H4 (cell line): Measurements from ENCODE around the gene NCOR1. TPM values are rescaled to one million over a fixed set of nuclear protein-coding genes. Genes with fewer than 3 reads are reported as not detected.
"Not testable (repeated sequence)": the region's sequence is repeated elsewhere in the genome, so short reads cannot be mapped to it uniquely, and the experiment has no call there.

Experiments used
- DNase-seq: peaks from one replicate; pipeline ENCODE4 v3.0.0-alpha.2; 2015; ENCODE audit warnings: low spot score
- total RNA-seq: library from RNA; depleted of rRNA; stranded (reverse); fragments of >200 nt; shearing (Covaris generic); gene quantifications from 2 replicates; pipeline ENCODE4 v1.2.3, GENCODE V29; 2014; rRNA removed

NCOR1 gene
- 30.2 and 35.7 TPM in 2 replicates for total RNA-seq

GRCh38 chr17:16215273-16215964 is at the start of gene NCOR1:
Gene NCOR1, minus strand, starts transcription at chr17:16215534. Its CDS starts 20,965 bp downstream, at chr17:16194569.
- DNase-seq: peak; percentile 82

- DNase-seq: no peak
Measured at GRCh38 chr17:16262201-16262600, 46.9 kb upstream of the NCOR1 start.

GRCh38 chr17:16261049-16261448 is 45.7 kb upstream of the NCOR1 start:
- no peak for DNase-seq

- no peak for DNase-seq
Measured at GRCh38 chr17:16259926-16260325, 44.6 kb upstream of the NCOR1 start.

GRCh38 chr17:16258901-16259300 is 43.6 kb upstream of the NCOR1 start:
- DNase-seq: no peak

GRCh38 chr17:16255481-16255921 is 40.2 kb upstream of the NCOR1 start:
- no peak for DNase-seq

GRCh38 chr17:16254773-16255400 is 39.6 kb upstream of the NCOR1 start:
- DNase-seq: no peak

- DNase-seq: no peak
Measured at GRCh38 chr17:16251556-16251955, 36.2 kb upstream of the NCOR1 start.

GRCh38 chr17:16251043-16251442 is 35.7 kb upstream of the NCOR1 start:
- DNase-seq: no peak

- DNase-seq: no peak
Measured at GRCh38 chr17:16250635-16251034, 35.3 kb upstream of the NCOR1 start.

- DNase-seq: no peak
Measured at GRCh38 chr17:16247586-16247984, 32.3 kb upstream of the NCOR1 start.

- no peak for DNase-seq
Measured at GRCh38 chr17:16243801-16244567, 28.6 kb upstream of the NCOR1 start.

- no peak for DNase-seq
Measured at GRCh38 chr17:16243385-16243784, 28.1 kb upstream of the NCOR1 start.

GRCh38 chr17:16241906-16242399 is 26.6 kb upstream of the NCOR1 start:
- DNase-seq: no peak

- DNase-seq: no peak
Measured at GRCh38 chr17:16239931-16240330, 24.6 kb upstream of the NCOR1 start.

- no peak for DNase-seq
Measured at GRCh38 chr17:16232391-16232790, 17.1 kb upstream of the NCOR1 start.

GRCh38 chr17:16229912-16230561 is 14.7 kb upstream of the NCOR1 start:
- not testable (repeated sequence) for DNase-seq

- DNase-seq: no peak
Measured at GRCh38 chr17:16222406-16222805, 7.1 kb upstream of the NCOR1 start.

GRCh38 chr17:16217002-16217635 is 1.8 kb upstream of the NCOR1 start, which contains the start of gene PIGL:
Gene PIGL, plus strand, starts transcription at chr17:16217210. Its CDS starts 17 bp downstream, at chr17:16217227.
- peak; percentile 90 for DNase-seq

- not testable (repeated sequence) for DNase-seq
Measured at GRCh38 chr17:16216341-16217001, 1.1 kb upstream of the NCOR1 start.

GRCh38 chr17:16215965-16216316 is 607 bp upstream of the NCOR1 start:
- no peak for DNase-seq
